Measurements from ENCODE around the gene MUSTN1. TPM values are rescaled to one million over a fixed set of nuclear protein-coding genes. Genes with fewer than 3 reads are reported as not detected.
A peak's percentile ranks its signal among the peaks of the same experiment; 100 is the strongest.

Gene MUSTN1
- total RNA-seq, 1 donor from 2014 or later = 1.8 TPM

- no peak for DNase-seq (ENCODE audit: extremely low spot score, unreplicated experiment)
- H3K4me3 Mint-ChIP-seq = no peak overlapping the region
- H3K4me1 Mint-ChIP-seq (ENCODE audit: unreplicated experiment) = peaks cover 8% of the 10 kb centered on the region
- no peak overlapping the region for H3K27ac Mint-ChIP-seq
- TF ChIP-seq CTCF (conservative IDR thresholded peaks at IDR 0.05) = no peak
- peaks cover under 1% of the 10 kb centered on the region for H3K27me3 Mint-ChIP-seq
- H3K9me3 Mint-ChIP-seq = no peaks in the 10 kb centered on the region
- H3K36me3 Mint-ChIP-seq = no peaks in the 10 kb centered on the region
Measured at GRCh38 chr3:52793702-52794611, 40.9 kb downstream of the MUSTN1 start.

GRCh38 chr3:52792961-52793695 lies 41.7 kb downstream of the MUSTN1 start:
- peaks cover 8% of the 10 kb centered on the region for H3K4me1 Mint-ChIP-seq (ENCODE audit: unreplicated experiment)
- DNase-seq (ENCODE audit: extremely low spot score, unreplicated experiment) = no peak
- H3K36me3 Mint-ChIP-seq = no peaks in the 10 kb centered on the region
- no peak for TF ChIP-seq CTCF (conservative IDR thresholded peaks at IDR 0.05)
- no peak overlapping the region for H3K27ac Mint-ChIP-seq
- peaks cover 2% of the 10 kb centered on the region for H3K27me3 Mint-ChIP-seq
- H3K4me3 Mint-ChIP-seq = no peak overlapping the region
- H3K9me3 Mint-ChIP-seq = no peaks in the 10 kb centered on the region

DNA sequence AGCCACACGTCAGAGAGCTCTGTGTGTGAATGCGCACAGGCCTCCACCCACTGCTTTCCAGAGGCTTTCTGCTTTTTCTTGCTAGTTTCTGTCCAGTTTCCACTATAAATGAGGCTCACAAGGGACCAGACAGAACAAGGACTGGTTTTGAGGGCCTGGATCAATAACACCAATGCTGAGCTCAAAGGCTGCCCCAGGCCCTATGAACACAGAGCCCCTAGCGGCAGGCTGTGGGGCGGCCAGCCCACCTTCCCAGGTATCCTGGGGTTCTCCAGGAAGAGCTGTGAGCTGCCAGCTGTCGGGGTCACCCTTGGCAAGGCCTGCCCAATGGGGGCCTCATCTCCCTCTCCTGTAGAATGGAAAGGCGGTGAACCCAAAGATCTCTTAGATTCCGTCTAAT lies 42.4 kb downstream of the MUSTN1 start:
- Mint-ChIP-seq H3K27ac (no peak overlapping the region), H3K9me3 (no peaks in the 10 kb centered on the region), H3K27me3 (peaks cover 2% of the 10 kb centered on the region), H3K4me3 (no peak overlapping the region), H3K4me1 (ENCODE audit: unreplicated experiment) (peaks cover 8% of the 10 kb centered on the region), H3K36me3 (no peaks in the 10 kb centered on the region)
- no peak for DNase-seq (ENCODE audit: extremely low spot score, unreplicated experiment)
- TF ChIP-seq CTCF (conservative IDR thresholded peaks at IDR 0.05) = peak; percentile 51

DNA sequence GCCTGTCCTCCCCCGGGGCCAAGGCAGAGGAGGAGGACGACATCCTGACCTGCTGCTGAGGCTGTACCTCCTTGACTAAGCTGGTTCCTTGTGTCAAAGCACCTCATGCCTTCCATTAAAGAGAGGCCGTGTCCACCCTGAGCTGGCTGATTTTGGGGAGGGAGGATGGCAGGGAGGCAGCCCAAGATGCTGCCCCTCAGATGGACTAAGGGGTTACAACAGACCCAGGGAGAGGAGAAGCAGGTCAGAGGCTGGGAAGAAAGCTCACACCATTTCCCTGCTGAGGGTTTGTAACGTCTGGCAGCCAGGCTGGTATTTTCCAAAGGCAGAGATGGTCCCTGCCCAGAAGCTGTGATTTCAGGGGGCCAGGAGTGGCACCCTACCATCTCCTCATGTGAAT lies 42.9 kb downstream of the MUSTN1 start:
- Mint-ChIP-seq H3K4me1 (ENCODE audit: unreplicated experiment) (peaks cover 8% of the 10 kb centered on the region), H3K27ac (no peak overlapping the region), H3K4me3 (no peak overlapping the region), H3K27me3 (peaks cover 2% of the 10 kb centered on the region), H3K36me3 (no peaks in the 10 kb centered on the region), H3K9me3 (no peaks in the 10 kb centered on the region)
- DNase-seq (ENCODE audit: extremely low spot score, unreplicated experiment) = no peak
- no peak for TF ChIP-seq CTCF (conservative IDR thresholded peaks at IDR 0.05)

DNA sequence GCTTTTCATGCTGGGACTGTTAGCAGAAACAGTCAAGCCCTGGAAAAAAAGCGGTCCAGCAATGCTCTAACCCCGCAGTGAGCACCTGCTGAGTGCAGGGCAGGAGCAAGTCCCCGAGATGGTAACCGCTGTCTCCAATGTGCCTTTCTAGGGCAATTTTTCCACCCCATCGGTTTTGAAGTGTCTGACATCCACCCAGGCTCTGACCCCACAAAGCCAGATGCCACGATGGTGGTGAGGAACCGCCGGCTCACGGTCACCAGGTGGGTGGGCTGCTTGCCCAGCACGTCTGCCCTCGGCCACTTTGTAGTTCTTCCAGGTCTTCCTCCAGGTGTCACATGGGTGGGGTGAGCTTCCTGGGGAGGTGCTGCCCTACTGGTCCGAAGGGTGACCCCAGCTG lies 43.5 kb downstream of the MUSTN1 start:
- Mint-ChIP-seq H3K4me1 (ENCODE audit: unreplicated experiment) (peaks cover 8% of the 10 kb centered on the region), H3K27ac (no peak overlapping the region), H3K27me3 (peaks cover 2% of the 10 kb centered on the region), H3K4me3 (no peak overlapping the region), H3K36me3 (no peaks in the 10 kb centered on the region), H3K9me3 (no peaks in the 10 kb centered on the region)
- no peak for DNase-seq (ENCODE audit: extremely low spot score, unreplicated experiment)
- no peak for TF ChIP-seq CTCF (conservative IDR thresholded peaks at IDR 0.05)
